HFFc6 (cell line): ENCODE data around the gene GOLPH3L. TPM values are rescaled to one million over a fixed set of nuclear protein-coding genes. Genes with fewer than 3 reads are reported as not detected.

Experiments
- DNase-seq: peaks from one replicate; pipeline ENCODE4 v3.0.0-alpha.2; 2018
- H3K27ac Mint-ChIP-seq: 2 replicates; pipeline ENCODE4 v1.8.0; 2020; ENCODE audit warnings: mild to moderate bottlenecking, mixed read lengths
- H3K27me3 Mint-ChIP-seq: 2 replicates; pipeline ENCODE4 v1.8.0; 2021; ENCODE audit warnings: mild to moderate bottlenecking, moderate library complexity, mixed read lengths; ENCODE audit not compliant: insufficient read depth
- H3K36me3 Mint-ChIP-seq: 2 replicates; pipeline ENCODE4 v1.8.0; 2021; ENCODE audit warnings: low read depth, mixed read lengths
- H3K4me1 Mint-ChIP-seq: 2 replicates; pipeline ENCODE4 v1.8.0; 2020; ENCODE audit warnings: low read depth, mixed read lengths
- H3K4me3 Mint-ChIP-seq: 2 replicates; pipeline ENCODE4 v1.8.0; 2020; ENCODE audit warnings: mild to moderate bottlenecking, moderate library complexity, mixed read lengths
- H3K9me3 Mint-ChIP-seq: 2 replicates; pipeline ENCODE4 v1.8.0; 2020; ENCODE audit warnings: mild to moderate bottlenecking, mixed read lengths
- long read RNA-seq: library from polyadenylated mRNA; unstranded; transcript quantifications from one replicate; pipeline ENCODE4 v2.0.0, GENCODE V29; 2019
- total RNA-seq, 6 experiments: library from RNA; stranded (reverse); fragmentation: NEBNext Ultra II Directional; extraction: Animal tissue kit (Norgen Biotek cat#: 25700); gene quantifications; 2 replicates in 1 of 6; 3 replicates in 5 of 6; pipeline ENCODE4 v1.2.3, GENCODE V29; 2021
- TF ChIP-seq, protein P1 (sequence below): fragments of 200-600 bp; sonication (generic); IDR thresholded peaks from 2 replicates; pipeline ENCODE4 v1.5.0; 2021; ENCODE audit warnings: antibody characterized with exemption, mild to moderate bottlenecking

Gene GOLPH3L
- 10 to 100 TPM; 22.0 to 26.3 (median 24.6) TPM for total RNA-seq
- long read RNA-seq, transcript GOLPH3L-201 (5 exons, 2,999 nt), result major isoform, 18 of 27 reads
- long read RNA-seq, partial matches to known transcripts, result 0 of 27 reads
- long read RNA-seq, other reads (novel, unspliced or antisense), result 9 of 27 reads

DNA sequence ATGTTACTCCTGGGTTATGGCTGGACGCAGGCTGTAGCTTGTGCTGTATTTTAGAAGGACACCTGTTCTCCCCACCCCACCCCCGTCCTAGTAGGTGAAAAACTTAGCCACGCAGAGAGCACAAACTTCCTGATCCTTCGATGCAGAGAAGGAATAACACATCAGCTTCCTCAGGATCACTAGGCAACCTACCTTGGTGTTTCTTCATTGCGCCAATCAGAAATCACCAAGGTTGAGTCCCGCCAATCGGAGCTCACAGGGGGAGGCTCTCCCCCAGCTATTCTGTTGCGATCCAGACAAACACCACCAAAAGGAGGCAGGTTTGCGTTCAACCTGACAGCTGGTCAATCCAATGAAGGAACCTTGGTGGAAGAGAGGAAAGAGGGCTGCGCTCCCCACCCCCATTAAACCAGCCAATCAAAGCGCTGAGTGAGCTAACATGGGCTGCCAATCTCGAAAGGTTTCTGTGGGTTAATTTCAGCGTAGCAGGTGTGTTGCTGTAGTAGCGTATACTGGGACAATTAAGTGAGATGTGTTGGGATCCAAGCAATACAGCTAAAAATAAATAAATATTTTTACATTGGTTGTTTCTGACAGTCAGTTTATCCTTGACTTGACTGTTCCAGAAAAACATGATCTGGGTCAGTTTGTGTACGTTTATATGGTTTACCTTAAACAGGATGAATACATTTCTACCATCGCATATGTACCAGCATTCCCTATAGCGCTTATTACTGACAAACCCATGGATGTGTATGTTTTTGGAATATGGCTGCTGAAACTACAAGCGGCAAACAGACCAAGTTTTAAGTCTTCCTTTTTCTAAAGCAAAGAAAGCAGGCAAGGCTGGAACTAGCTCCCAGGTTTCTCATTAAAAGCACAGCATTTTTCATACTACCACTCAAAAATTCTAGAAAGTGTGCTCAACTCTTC is at the start of gene GOLPH3L:
GOLPH3L (minus strand) TSS at position 160 of the 933 bp plus-strand sequence. CDS start 2,316 bp downstream, outside the sequence.
- no peaks in the 10 kb centered on the region for H3K9me3 Mint-ChIP-seq
- TF ChIP-seq, protein P1, sequence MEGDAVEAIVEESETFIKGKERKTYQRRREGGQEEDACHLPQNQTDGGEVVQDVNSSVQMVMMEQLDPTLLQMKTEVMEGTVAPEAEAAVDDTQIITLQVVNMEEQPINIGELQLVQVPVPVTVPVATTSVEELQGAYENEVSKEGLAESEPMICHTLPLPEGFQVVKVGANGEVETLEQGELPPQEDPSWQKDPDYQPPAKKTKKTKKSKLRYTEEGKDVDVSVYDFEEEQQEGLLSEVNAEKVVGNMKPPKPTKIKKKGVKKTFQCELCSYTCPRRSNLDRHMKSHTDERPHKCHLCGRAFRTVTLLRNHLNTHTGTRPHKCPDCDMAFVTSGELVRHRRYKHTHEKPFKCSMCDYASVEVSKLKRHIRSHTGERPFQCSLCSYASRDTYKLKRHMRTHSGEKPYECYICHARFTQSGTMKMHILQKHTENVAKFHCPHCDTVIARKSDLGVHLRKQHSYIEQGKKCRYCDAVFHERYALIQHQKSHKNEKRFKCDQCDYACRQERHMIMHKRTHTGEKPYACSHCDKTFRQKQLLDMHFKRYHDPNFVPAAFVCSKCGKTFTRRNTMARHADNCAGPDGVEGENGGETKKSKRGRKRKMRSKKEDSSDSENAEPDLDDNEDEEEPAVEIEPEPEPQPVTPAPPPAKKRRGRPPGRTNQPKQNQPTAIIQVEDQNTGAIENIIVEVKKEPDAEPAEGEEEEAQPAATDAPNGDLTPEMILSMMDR, result peak; percentile 46
- H3K4me3 Mint-ChIP-seq, result peak within 1 kb of the TSS; percentile 99
- DNase-seq, result peak; percentile 99
- peak within 1 kb of the TSS; percentile 99 for H3K27ac Mint-ChIP-seq
- H3K27me3 Mint-ChIP-seq, result peaks cover 6% of the 10 kb centered on the region
- H3K36me3 Mint-ChIP-seq, result peaks cover 12% of the 10 kb centered on the region
- peaks cover 31% of the 10 kb centered on the region for H3K4me1 Mint-ChIP-seq

DNA sequence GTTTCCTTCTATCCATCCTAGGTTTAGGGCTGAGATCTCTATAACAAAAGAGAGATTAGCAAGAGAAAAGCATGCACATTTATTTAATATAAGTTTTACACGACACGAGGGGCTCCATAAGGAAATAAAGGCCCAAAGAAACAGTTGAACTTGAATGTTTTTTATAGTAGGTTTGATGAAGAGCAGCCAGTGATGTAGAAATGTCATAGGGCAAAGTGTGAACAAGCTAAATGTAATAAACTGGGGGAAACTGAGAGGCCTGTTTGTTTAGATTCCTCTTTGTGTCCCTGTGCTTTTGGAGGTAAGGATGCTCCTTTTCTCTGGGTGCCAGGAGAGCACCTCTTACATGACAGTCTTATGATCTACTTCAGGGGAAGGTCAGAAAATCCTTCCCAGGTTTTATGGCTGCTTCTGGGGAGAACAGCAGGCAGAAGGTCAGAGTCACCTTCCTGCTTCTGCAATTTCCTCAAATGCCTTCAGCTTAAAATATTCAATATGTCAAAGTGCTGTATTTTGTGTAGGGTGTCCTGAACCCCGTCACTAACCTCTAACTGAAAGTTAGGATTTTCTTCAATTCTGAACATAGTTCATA is 33.3 kb upstream of the GOLPH3L start:
- no peaks in the 10 kb centered on the region for H3K9me3 Mint-ChIP-seq
- H3K4me3 Mint-ChIP-seq, result no peak overlapping the region
- no peaks in the 10 kb centered on the region for H3K4me1 Mint-ChIP-seq
- TF ChIP-seq, protein P1, result no peak
- H3K27ac Mint-ChIP-seq, result no peak overlapping the region
- H3K27me3 Mint-ChIP-seq, result no peaks in the 10 kb centered on the region
- no peak for DNase-seq
- H3K36me3 Mint-ChIP-seq, result no peaks in the 10 kb centered on the region

- H3K4me1 Mint-ChIP-seq, result no peaks in the 10 kb centered on the region
- no peak overlapping the region for H3K4me3 Mint-ChIP-seq
- H3K27me3 Mint-ChIP-seq, result peaks cover 1% of the 10 kb centered on the region; the same call in 1 of the 2 replicates
- H3K27ac Mint-ChIP-seq, result no peak overlapping the region
- TF ChIP-seq, protein P1, result no peak
- peaks cover 7% of the 10 kb centered on the region; the same call in 1 of the 2 replicates for H3K36me3 Mint-ChIP-seq
- H3K9me3 Mint-ChIP-seq, result no peaks in the 10 kb centered on the region
- no peak for DNase-seq
These were observed 27.4 kb upstream of the GOLPH3L start for GRCh38 chr1:150724336-150724735.

GRCh38 chr1:150720703-150721102 is 23.7 kb upstream of the GOLPH3L start, which contains the start of gene HORMAD1:
Gene HORMAD1 (minus strand): TSS chr1:150720895. CDS start chr1:150719505, 1,390 bp downstream.
- Mint-ChIP-seq H3K36me3 (peaks cover 7% of the 10 kb centered on the region; the same call in 1 of the 2 replicates), H3K4me1 (no peaks in the 10 kb centered on the region), H3K27me3 (peaks cover 5% of the 10 kb centered on the region), H3K4me3 (no peak within 1 kb of the TSS), H3K27ac (no peak within 1 kb of the TSS), H3K9me3 (no peaks in the 10 kb centered on the region)
- TF ChIP-seq, protein P1, result no peak
- DNase-seq, result no peak

DNA sequence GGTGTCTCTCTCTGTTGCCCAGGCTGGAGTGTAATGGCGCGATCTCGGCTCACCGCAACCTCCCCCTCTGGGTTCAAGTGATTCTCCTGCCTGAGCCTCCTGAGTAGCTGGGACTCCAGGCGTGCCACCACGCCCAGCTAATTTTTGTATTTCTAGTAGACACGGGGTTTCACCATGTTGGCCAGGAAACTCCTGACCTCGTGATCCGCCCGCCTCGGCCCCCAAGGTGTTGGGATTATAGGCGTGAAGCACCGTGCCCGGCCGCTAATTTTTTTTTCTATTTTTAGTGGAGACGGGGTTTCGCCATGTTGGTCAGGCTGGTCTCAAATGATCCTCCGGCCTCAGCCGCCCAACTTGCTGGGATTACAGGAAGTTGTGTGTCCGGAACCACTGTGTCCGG is 23.1 kb upstream of the GOLPH3L start:
- H3K4me1 Mint-ChIP-seq, result no peaks in the 10 kb centered on the region
- TF ChIP-seq, protein P1, result no peak
- no peak overlapping the region for H3K4me3 Mint-ChIP-seq
- H3K27me3 Mint-ChIP-seq, result peaks cover 5% of the 10 kb centered on the region
- no peak for DNase-seq
- no peaks in the 10 kb centered on the region for H3K9me3 Mint-ChIP-seq
- H3K27ac Mint-ChIP-seq, result no peak overlapping the region
- peaks cover 7% of the 10 kb centered on the region; the same call in 1 of the 2 replicates for H3K36me3 Mint-ChIP-seq
